H1 (cell line): ENCODE data around the gene DAG1. TPM values are rescaled to one million over a fixed set of nuclear protein-coding genes. Genes with fewer than 3 reads are reported as not detected.

Experiments
- KDM4A ChIP-seq: IDR thresholded peaks from one replicate; pipeline ENCODE4 v1.7.1; 2012; ENCODE audit warnings: low read depth, mild to moderate bottlenecking, moderate library complexity, low read length, inconsistent platforms; ENCODE audit not compliant: severe bottlenecking
- polyA plus RNA-seq, 7 experiments: library from polyadenylated mRNA; depleted of rRNA in 3 of 7; stranded (reverse) in 5 of 7; unstranded in 2 of 7; fragments of >200 nt in 5 of 7; fragments of 200-250 nt in 2 of 7; gene quantifications; 1 replicate in 5 of 7; 2 replicates in 1 of 7; 4 replicates in 1 of 7; pipeline versions ENCODE4 v1.2.1 to v1.2.3, GENCODE V29; 2011 to 2013; ENCODE audit warnings: missing spikeins in 2 of 7, mixed read lengths in 2 of 7
- total RNA-seq: library from RNA; stranded (reverse); fragmentation: NEBNext Ultra II Directional; extraction: Animal tissue kit (Norgen Biotek cat#: 25700); gene quantifications from 2 replicates; pipeline ENCODE4 v1.2.1, GENCODE V29; 2021

DAG1 gene
- total and polyA plus RNA-seq, 2 of the 8 experiments (the other 6 are each of a cell fraction or from before 2014, with no cell fraction given): 97.5 to 138 TPM

DNA sequence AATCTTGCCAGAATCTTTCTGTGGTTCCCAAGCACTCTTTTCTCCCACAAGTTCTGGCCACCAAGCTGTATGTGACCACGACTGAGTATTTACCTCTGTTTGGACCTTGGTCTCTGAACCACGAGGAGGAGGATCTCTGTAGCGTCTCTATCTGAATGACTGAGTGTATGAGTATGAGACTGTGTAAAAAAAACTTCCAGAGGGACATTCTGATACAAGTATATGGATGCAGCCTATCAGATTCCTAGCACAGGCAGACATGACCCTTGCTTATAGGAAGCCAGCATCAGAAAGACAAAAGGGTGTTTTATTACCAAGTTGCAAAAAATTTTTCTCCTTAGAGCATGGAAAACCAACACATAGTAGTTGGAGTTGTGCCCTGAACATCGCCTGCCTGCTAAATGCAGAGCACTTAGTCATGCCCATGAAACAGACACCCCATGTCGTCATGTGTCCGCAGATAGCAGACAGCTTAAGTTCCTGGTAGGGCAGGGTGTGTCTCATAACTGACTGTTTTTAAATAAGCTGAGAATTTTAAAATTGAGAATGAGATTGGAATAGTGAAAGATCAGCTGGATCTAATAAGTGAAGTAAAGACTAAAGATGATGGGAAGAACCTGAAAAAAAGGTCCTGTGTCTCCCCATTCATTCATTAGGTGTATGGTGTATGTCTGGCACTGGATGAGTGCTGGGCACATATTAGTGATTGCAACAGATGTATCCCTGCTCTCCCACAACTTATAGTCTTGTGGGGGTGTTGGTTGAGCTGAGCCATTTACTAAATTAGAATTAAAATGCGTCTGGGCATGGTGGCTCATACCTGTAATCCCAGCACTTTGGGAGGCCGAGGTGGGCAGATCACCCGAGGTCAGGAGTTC, 30.9 kb downstream of the DAG1 start (continued):
- TF ChIP-seq KDM4A: no peak
- TF ChIP-seq, all 59 proteins: peak for 0
